Ramos (cell line): ENCODE measurements around the gene SPTBN2.
"Not testable (repeated sequence)": the region's sequence is repeated elsewhere in the genome, so short reads cannot be mapped to it uniquely, and the experiment has no call there.

Experiments
- in situ Hi-C: fragments of 300-500 bp; cut with MboI; formaldehyde crosslinking; loops from one replicate; pipeline ENCODE4 v1.14.3; 2022; ENCODE audit warnings: low sequenced_read_pairs; ENCODE audit not compliant: unreplicated experiment

Gene SPTBN2

DNA sequence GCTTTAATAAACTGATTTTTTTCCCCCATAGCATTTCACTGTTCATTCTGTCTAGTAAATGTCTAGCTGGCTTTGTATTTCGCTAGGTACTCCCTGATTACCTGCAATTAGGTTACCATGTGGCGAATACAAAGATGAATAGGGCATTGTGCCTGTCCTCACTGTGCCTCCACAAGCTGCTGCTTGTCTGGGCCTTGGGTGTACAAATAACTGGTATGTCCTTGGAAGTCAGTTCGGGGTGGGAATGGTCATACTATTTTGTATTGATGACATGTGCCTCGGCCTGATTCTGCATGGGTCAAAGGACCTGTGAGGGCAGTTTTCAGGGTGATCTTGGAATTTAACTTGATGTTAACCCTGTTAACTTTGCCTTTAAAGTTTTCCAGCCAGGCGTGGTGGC is 79.1 kb downstream of the SPTBN2 start:
- in situ Hi-C loops = no loop called here

DNA sequence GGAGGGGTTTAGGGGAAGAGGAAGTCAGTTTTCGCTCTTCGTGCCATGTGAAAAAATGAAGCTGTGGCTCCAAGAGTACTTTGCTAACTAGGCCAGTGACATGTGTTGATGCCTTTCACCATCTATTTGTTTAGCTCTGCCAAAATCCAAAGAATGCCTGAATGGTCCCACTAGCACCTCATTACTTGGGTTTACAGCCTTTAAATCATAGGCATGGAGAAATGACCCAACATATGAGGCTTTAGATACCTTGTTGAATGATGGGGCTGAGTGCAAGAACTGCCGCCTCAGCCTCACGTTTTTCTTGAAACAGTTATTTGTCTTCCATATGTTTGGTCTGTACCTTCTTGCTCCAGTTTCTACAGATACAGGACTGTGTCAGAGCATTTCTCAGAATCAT is 82.2 kb downstream of the SPTBN2 start:
- in situ Hi-C loops = no loop called here

- in situ Hi-C loops = no loop called here
These were observed 85.1 kb downstream of the SPTBN2 start for GRCh38 chr11:66643745-66644437.

DNA sequence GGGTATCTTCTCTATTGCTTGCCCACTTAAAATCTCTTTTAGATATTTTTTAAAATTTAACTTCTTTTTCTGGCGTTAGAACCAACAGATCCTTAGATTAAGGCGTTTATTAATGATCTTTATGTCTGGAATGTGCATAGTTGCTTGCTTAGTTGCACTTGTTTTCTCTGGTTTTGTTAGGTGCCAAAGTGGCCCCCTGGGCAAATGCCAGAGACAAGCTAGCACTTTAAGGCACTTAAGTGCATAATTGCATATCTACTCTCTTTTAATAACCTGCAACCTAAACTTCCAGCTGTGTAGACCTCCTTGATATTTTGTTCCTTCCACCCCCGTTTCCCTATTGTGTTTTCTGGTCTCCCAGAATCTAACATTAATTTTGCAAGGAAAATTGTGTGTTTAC is 87.2 kb downstream of the SPTBN2 start:
- in situ Hi-C loops = no loop called here

- in situ Hi-C loops = not testable (repeated sequence)
These were observed 89.1 kb downstream of the SPTBN2 start for GRCh38 chr11:66639814-66640340.

DNA sequence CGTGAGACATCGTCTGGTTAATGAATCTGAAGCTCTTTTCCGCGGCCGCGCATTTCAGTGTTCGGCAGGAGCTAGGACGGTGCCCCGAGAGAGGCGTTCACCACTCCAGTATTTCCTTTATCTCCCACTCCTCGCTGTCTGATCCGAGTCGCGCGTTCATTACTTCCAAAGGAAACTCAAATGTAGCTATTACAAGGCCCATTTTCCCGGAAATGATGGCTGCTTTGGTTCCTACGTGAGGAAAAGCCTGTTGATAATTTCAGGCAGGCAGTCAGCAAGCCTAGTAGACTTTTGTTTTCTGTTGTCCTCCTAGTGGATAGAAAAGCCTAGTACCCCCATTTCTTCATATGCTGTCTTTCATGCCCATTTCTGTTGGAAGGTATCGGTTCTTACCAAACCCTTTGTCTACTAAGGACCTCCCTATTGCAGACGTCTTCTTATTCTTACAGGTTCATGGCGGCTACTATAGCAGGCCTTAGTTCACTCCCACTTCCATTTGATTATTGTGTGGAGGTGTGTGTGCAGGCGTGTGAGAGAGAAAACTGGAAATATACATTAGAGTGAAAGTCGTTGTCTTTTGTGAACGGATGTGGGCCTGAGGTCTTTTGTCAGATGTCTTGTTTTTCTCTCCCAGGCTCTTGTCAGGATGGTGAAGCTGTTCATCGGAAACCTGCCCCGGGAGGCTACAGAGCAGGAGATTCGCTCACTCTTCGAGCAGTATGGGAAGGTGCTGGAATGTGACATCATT is 89.8 kb downstream of the SPTBN2 start:
- in situ Hi-C loops = no loop called here

DNA sequence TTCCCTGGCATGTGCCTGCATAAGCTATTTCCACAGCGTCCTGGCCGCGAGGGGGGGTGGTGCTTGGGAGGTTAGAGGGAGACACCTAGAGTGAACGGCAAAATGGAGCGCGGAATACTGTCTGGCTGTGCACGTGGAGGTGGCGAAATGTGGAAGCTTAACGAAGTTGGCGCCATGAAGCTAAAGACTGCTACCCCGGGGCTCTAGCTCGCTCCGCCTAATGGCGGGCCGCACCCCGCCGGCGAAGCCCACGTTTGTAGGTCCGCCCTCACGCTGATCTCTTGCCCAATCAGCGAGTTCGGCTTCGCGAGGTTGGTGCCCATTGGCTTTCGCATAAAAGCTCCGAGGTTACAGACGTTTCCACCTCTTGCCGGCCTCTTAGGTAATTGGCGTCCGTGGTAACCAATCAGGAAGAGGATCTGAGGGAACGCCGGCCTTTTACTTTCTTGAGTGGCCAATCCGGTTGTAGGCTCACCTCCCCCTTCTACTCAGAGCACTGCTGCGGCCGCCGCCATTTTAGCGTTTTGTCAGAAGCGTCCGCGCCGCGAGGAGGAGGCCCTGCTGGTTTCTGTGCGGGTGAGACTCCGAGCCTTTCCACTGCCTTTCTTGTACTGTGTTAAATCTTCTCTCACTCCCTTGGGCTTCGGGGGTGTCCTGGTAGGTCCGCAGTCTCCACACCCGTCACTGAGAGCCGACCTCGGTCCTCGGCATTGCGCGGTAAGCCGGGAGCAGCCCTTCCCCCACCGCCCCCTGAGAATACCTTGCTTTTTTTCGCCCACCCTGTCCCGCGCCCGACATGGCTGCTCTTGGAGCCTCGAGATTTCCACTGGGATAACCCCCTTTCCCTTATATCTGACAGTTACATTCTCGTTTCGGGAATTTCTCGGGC is 90.6 kb downstream of the SPTBN2 start, which contains the start of gene RBM4:
Gene RBM4 (plus strand): TSS at position 527 of the 889 bp plus-strand sequence. CDS start 1,009 bp downstream, outside the sequence.
- in situ Hi-C loops = no loop called here

DNA sequence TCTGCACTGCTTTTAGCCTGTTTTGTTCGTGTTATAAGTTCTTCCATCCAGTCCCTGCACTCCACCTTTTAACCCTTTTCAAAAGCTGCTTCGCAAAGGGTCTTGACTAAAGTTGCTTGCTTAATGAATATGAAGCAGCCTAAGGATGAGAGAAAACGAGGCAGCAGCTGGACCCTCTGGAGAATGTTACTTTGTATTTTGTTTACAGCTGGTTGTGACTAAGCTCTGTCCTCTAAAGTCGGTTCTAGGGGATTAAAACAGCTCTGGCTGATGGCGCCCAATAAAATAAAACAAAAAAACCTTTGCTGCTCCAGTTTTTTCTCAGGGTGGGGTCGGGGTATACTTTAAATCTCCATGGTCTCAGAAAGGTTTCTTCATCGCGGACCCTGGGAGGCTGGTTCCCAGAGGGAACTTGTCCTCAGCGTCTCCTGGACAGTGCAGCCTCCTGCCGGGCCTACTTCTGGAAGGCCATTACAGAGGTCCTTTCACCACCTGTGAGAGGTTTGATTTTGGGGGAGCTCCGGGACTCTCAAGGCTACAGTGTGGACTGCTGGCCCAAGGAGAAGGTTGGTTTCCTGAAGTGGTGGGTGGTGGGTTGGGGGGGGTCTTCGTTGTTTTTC is 91.3 kb downstream of the SPTBN2 start:
- in situ Hi-C loops = no loop called here

- in situ Hi-C loops = no loop called here
These were observed 92.6 kb downstream of the SPTBN2 start for GRCh38 chr11:66636411-66636810.
